HL-60 (cell line): ENCODE results near the gene CXXC1.

Experiments
- DNase-seq, 2 experiments: peaks; one replicate each; pipeline ENCODE4 v3.0.0-alpha.2; 2010 to 2020; ENCODE audit warnings: low read depth in 1 of 2, low spot score in 1 of 2
- H3K27ac ChIP-seq: fragments of 250-450 bp; sonication (Bioruptor Pico); replicated peaks from 2 replicates; pipeline ENCODE4 v1.5.1; 2020; ENCODE audit warnings: mild to moderate bottlenecking, moderate library complexity
- H3K27me3 ChIP-seq: fragments of 250-450 bp; sonication (Bioruptor Pico); 2 replicates; pipeline ENCODE4 v1.5.1; 2021; ENCODE audit warnings: mild to moderate bottlenecking, moderate library complexity; ENCODE audit not compliant: insufficient read depth, poor library complexity, severe bottlenecking
- H3K4me3 ChIP-seq: replicated peaks from 2 replicates; pipeline ENCODE4 v1.5.1; 2011; ENCODE audit warnings: mild to moderate bottlenecking, control low read depth, low read length; ENCODE audit not compliant: insufficient read depth
- GABPA ChIP-seq: IDR thresholded peaks from 2 replicates; pipeline ENCODE4 v1.6.1; 2012; ENCODE audit warnings: low read depth
- POLR2AphosphoS5 ChIP-seq: IDR thresholded peaks from 2 replicates; pipeline ENCODE4 v1.6.1; 2012; ENCODE audit warnings: low read depth
- SPI1 ChIP-seq: IDR thresholded peaks from 2 replicates; pipeline ENCODE4 v1.6.1; 2012; ENCODE audit warnings: low read depth, mild to moderate bottlenecking, borderline replicate concordance
- TF ChIP-seq, protein P1 (sequence below): IDR thresholded peaks from one replicate; pipeline ENCODE4 v1.5.1; 2011; ENCODE audit warnings: low read length, control low read depth, inconsistent platforms; ENCODE audit not compliant: insufficient read depth
- TF ChIP-seq, protein P2 (sequence below): IDR thresholded peaks from 2 replicates; pipeline ENCODE4 v1.6.1; 2012; ENCODE audit warnings: low read depth; ENCODE audit not compliant: insufficient replicate concordance

The CXXC1 gene

DNA sequence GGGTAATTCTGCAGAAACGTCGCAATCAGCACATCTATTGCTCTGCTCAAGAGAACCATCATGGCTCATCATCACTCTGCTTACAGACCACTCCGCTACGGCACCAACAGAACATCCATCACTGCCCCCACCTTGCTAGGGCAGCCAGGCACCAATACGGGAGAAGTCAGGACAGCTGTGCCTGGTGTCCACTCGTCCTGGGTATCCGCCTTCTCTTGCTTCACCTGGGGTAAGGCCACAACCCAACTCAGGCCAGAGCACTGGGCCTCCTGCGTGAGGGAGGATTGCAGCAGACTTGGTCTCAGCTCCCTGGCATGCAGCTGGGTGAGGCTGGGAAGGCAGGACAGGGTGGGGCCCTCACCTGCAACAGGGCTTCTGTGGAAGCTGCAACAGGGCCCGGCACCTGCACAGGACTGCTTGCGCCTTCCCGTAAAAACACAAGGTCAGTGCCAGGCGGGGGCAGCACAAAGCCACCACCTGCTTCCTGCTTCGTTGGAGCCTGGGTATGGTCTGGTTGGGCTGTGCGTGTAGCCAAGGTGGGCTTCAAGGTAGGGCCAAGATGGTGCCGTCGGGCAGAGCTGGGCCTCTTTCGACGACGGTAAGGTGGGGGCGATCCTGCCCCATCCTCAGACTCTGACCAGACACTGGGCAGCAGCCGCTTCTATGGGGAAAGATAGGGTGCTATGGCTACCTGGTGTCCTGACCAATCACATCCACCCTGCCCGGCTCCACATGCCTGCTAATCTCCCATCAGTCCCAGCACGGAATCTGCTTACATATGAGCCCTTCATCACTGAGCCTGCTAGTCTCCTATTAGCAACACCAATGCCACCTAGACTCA is 14.1 kb downstream of the CXXC1 start:
- Histone ChIP-seq H3K27me3 (no peaks in the 10 kb centered on the region), H3K27ac (no peak overlapping the region), H3K4me3 (no peak overlapping the region)
- DNase-seq, result no peak
- TF ChIP-seq SPI1, result no peak

DNA sequence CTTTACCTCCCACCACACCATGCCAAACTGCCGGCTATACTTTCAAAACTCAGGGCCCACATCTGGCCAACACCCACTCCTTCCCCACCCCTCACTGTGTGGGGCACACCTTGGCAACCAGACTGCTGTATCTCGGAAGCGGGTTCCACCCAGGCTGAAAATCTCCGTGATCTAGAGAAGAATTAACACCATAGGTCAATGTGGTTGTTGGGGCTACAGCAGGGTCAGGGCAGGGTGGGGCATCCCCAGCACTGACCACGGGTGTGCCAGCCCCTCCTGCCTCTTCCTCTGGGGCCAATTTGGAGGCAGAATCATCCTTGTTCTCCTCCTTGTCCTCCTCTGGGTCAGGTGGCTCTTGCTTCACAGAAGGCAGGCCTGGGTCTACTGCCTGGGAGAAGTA is 14.9 kb downstream of the CXXC1 start:
- TF ChIP-seq GABPA (no peak), POLR2AphosphoS5 (no peak), SPI1 (no peak)
- TF ChIP-seq, protein P1, sequence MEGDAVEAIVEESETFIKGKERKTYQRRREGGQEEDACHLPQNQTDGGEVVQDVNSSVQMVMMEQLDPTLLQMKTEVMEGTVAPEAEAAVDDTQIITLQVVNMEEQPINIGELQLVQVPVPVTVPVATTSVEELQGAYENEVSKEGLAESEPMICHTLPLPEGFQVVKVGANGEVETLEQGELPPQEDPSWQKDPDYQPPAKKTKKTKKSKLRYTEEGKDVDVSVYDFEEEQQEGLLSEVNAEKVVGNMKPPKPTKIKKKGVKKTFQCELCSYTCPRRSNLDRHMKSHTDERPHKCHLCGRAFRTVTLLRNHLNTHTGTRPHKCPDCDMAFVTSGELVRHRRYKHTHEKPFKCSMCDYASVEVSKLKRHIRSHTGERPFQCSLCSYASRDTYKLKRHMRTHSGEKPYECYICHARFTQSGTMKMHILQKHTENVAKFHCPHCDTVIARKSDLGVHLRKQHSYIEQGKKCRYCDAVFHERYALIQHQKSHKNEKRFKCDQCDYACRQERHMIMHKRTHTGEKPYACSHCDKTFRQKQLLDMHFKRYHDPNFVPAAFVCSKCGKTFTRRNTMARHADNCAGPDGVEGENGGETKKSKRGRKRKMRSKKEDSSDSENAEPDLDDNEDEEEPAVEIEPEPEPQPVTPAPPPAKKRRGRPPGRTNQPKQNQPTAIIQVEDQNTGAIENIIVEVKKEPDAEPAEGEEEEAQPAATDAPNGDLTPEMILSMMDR, result no peak
- TF ChIP-seq, protein P2, sequence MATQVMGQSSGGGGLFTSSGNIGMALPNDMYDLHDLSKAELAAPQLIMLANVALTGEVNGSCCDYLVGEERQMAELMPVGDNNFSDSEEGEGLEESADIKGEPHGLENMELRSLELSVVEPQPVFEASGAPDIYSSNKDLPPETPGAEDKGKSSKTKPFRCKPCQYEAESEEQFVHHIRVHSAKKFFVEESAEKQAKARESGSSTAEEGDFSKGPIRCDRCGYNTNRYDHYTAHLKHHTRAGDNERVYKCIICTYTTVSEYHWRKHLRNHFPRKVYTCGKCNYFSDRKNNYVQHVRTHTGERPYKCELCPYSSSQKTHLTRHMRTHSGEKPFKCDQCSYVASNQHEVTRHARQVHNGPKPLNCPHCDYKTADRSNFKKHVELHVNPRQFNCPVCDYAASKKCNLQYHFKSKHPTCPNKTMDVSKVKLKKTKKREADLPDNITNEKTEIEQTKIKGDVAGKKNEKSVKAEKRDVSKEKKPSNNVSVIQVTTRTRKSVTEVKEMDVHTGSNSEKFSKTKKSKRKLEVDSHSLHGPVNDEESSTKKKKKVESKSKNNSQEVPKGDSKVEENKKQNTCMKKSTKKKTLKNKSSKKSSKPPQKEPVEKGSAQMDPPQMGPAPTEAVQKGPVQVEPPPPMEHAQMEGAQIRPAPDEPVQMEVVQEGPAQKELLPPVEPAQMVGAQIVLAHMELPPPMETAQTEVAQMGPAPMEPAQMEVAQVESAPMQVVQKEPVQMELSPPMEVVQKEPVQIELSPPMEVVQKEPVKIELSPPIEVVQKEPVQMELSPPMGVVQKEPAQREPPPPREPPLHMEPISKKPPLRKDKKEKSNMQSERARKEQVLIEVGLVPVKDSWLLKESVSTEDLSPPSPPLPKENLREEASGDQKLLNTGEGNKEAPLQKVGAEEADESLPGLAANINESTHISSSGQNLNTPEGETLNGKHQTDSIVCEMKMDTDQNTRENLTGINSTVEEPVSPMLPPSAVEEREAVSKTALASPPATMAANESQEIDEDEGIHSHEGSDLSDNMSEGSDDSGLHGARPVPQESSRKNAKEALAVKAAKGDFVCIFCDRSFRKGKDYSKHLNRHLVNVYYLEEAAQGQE, result no peak
- Histone ChIP-seq H3K4me3 (no peak overlapping the region), H3K27me3 (no peaks in the 10 kb centered on the region), H3K27ac (no peak overlapping the region)
- DNase-seq, result no peak

DNA sequence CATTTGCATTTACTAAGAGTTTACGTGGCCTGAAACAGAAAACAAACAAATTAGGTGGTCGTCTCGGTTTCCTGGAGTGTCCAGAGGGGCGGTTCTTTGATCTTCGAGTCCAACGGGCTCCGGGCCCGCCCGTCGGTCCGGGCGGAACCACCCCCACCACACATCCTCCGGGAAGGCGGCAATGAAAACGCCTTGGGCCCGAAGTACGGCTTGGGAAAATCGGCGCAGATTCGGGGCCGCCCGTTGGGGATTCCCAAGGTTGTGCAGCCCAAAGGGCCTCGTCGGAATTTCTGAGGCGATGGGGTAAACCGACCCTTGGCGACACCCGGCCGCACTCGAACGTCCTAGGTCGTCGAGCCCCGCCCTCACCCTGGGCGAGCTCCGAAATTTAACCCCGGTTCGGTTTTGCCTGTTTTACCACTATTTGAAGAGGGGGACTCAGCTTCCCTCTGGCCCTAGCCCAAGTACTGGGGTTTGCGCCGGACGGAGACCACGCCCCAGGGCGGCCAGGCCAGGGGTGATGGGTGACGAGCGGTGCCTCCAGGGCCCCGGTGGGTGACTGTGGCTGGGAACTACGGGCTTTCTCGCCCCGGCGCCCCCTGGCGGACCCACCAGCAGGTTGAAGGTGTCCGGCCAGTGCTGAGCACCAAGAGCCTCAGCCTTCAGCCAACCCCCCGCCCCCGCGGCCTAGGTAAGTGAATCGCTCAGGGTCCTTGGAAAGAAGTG is 19.3 kb downstream of the CXXC1 start:
- DNase-seq, result no peak
- H3K4me3 ChIP-seq, result no peak overlapping the region
- no peak overlapping the region for H3K27ac ChIP-seq
- H3K27me3 ChIP-seq, result no peaks in the 10 kb centered on the region
- TF ChIP-seq, protein P1, result no peak
- no peak for TF ChIP-seq GABPA

DNA sequence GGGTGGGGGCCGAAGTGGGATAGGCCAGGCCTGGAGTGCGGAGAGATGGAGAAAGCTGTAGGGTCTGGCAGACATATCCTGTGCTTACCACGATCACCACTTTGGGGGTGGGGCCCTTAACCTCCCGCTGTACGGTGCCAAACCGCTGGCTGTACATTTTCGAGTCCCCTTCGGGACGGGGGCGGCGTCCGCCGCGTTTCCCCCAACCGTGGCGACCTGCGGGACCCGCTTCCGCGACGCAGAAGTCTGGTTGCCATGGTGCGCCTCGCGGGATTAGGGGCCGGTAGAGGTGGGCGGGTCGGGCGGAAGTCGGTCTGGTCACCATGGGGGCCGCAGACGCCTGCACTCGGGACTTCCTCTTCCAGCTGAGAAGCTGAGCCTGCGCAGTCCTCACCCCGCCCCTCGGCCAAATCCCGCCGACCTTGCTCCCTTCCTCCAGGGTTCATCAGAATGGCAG is 21.2 kb downstream of the CXXC1 start, which contains the start of gene CFAP53:
CFAP53 (minus strand) TSS at position 248 of the 457 bp plus-strand sequence; CDS start at position 157, 91 bp downstream.
- TF ChIP-seq, protein P2, result no peak
- TF ChIP-seq GABPA (peak; percentile 73), POLR2AphosphoS5 (peak; percentile 90), SPI1 (peak; percentile 99)
- TF ChIP-seq, protein P1, result no peak
- H3K27me3 ChIP-seq, result no peaks in the 10 kb centered on the region
- H3K27ac ChIP-seq, result peak within 1 kb of the TSS; percentile 43
- peak within 1 kb of the TSS; percentile 63 for H3K4me3 ChIP-seq
- DNase-seq, result peak; percentile 91 to 96
